PC-3 (cell line): ENCODE results near the gene HSPA9. TPM values are rescaled to one million over a fixed set of nuclear protein-coding genes. Genes with fewer than 3 reads are reported as not detected.

Experiments used
- ATAC-seq: fragments of 200-7000 bp; cut with Tn5 transposase; 2 replicates; pipeline ENCODE4 v1.9.1; 2020; ENCODE audit warnings: mild to moderate bottlenecking, moderate library complexity
- BruUV-seq: library from RNA; stranded (reverse); fragments of 400-500 nt; replicated peaks from 2 replicates; lab custom pipeline; 2021; lab: Mats Ljungman, UMichigan
- CTCF ChIA-PET: fragments of 300-600 bp; sonication (Branson Sonifier 250); formaldehyde crosslinking; loops from one replicate; lab custom pipeline; 2022; ENCODE audit warnings: antibody characterized with exemption; lab: Charles Lee
- POLR2A ChIA-PET: fragments of 300-600 bp; sonication (Branson Sonifier 250); formaldehyde crosslinking; loops from one replicate; lab custom pipeline; 2022; ENCODE audit warnings: antibody characterized with exemption; ENCODE audit not compliant: unreplicated experiment; lab: Charles Lee
- DNase-seq: peaks from one replicate; pipeline ENCODE4 v3.0.0-alpha.2; 2015
- H2AFZ ChIP-seq: fragments of 300-600 bp; sonication (generic); 2 replicates; pipeline ENCODE4 v1.6.0; 2016; ENCODE audit warnings: antibody characterized with exemption, low read length
- H3F3A ChIP-seq: fragments of 300-600 bp; sonication (generic); one replicate; pipeline ENCODE4 v1.6.0; 2017; ENCODE audit warnings: antibody characterized with exemption, low read length, control low read depth, mild to moderate bottlenecking; ENCODE audit not compliant: unreplicated experiment
- H3K27ac ChIP-seq: fragments of 300-600 bp; sonication (generic); 2 replicates; pipeline ENCODE4 v1.5.1; 2016; ENCODE audit warnings: mild to moderate bottlenecking, low read length
- H3K27me3 ChIP-seq: fragments of 300-600 bp; sonication (generic); 2 replicates; pipeline ENCODE4 v1.6.1; 2016; ENCODE audit warnings: low read length, mixed read lengths
- H3K36me3 ChIP-seq: fragments of 300-600 bp; sonication (generic); 2 replicates; pipeline ENCODE4 v1.6.1; 2016; ENCODE audit warnings: low read depth, mixed run types, low read length, mixed read lengths
- H3K4me1 ChIP-seq: fragments of 300-600 bp; sonication (generic); 2 replicates; pipeline ENCODE4 v1.5.1; 2016; ENCODE audit warnings: low read length; ENCODE audit not compliant: insufficient read depth
- H3K4me2 ChIP-seq: fragments of 300-600 bp; sonication (generic); 2 replicates; pipeline ENCODE4 v1.6.0; 2016; ENCODE audit warnings: low read length
- H3K4me3 ChIP-seq: fragments of 300-600 bp; sonication (generic); 2 replicates; pipeline ENCODE4 v1.5.1; 2016; ENCODE audit warnings: mild to moderate bottlenecking, low read length, mixed read lengths
- H3K79me2 ChIP-seq: fragments of 300-600 bp; sonication (generic); 2 replicates; pipeline ENCODE4 v1.6.1; 2017; ENCODE audit warnings: low read length, mixed read lengths
- H3K9ac ChIP-seq: fragments of 300-600 bp; sonication (generic); 2 replicates; pipeline ENCODE4 v1.6.0; 2016; ENCODE audit warnings: mild to moderate bottlenecking, low read length
- H3K9me2 ChIP-seq: fragments of 300-600 bp; sonication (generic); replicated peaks from 2 replicates; pipeline ENCODE4 v1.6.1; 2016; ENCODE audit warnings: mixed run types, low read length, mixed read lengths
- H3K9me3 ChIP-seq: fragments of 300-600 bp; sonication (generic); 2 replicates; pipeline ENCODE4 v1.6.1; 2016; ENCODE audit warnings: low read length, mixed read lengths
- H4K20me1 ChIP-seq: fragments of 300-600 bp; sonication (generic); 2 replicates; pipeline ENCODE4 v1.6.1; 2016; ENCODE audit warnings: low read length, mixed read lengths
- EZH2 ChIP-seq: fragments of 300-600 bp; sonication (generic); IDR thresholded peaks from one replicate; pipeline ENCODE4 v1.6.1; 2017; ENCODE audit warnings: antibody characterized with exemption, mild to moderate bottlenecking, low read length; ENCODE audit not compliant: unreplicated experiment
- EZH2phosphoT487 ChIP-seq: fragments of 300-600 bp; sonication (generic); IDR thresholded peaks from 2 replicates; pipeline ENCODE4 v1.6.1; 2018; ENCODE audit warnings: mild to moderate bottlenecking, antibody characterized with exemption, low read length, borderline replicate concordance
- intact Hi-C: fragments of 100-400 bp; cut with micrococcal nuclease; formaldehyde crosslinking; loops from 2 replicates; pipeline ENCODE4 v1.9.0; 2023
- total RNA-seq: library from RNA; depleted of rRNA; stranded (reverse); fragments of >200 nt; gene quantifications from 2 replicates; pipeline ENCODE4 v1.2.3, GENCODE V29; 2014
- TF ChIP-seq, protein P1 (sequence below): fragments of 300-600 bp; sonication (generic); conservative IDR thresholded peaks from 2 replicates; pipeline ENCODE4 v1.5.1; 2017; ENCODE audit warnings: antibody characterized with exemption, low read depth, mild to moderate bottlenecking, low read length

HSPA9 gene
- total RNA-seq, 1 experiment from 2014 or later, result 432 TPM

GRCh38 chr5:138588013-138588788, 13.0 kb upstream of the HSPA9 start:
- H4K20me1 ChIP-seq, result no peaks in the 10 kb centered on the region
- intact Hi-C loops, result no loop called here
- ATAC-seq, result no peak
- H3K9me3 ChIP-seq, result no peaks in the 10 kb centered on the region
- no peak overlapping the region for H3K27ac ChIP-seq
- H3K4me2 ChIP-seq, result no peak overlapping the region
- no peaks in the 10 kb centered on the region for H3K9me2 ChIP-seq
- no peak for DNase-seq
- POLR2A ChIA-PET, result no interaction called here
- no peaks in the 10 kb centered on the region for H3F3A ChIP-seq
- CTCF ChIA-PET, result no interaction called here
- no peak overlapping the region for H3K9ac ChIP-seq
- H3K4me3 ChIP-seq, result no peak overlapping the region
- H3K79me2 ChIP-seq, result no peaks in the 10 kb centered on the region
- no peaks in the 10 kb centered on the region for H3K36me3 ChIP-seq
- BruUV-seq, result no TSS peak
- TF ChIP-seq EZH2phosphoT487 (no peak), EZH2 (no peak)
- TF ChIP-seq, protein P1, sequence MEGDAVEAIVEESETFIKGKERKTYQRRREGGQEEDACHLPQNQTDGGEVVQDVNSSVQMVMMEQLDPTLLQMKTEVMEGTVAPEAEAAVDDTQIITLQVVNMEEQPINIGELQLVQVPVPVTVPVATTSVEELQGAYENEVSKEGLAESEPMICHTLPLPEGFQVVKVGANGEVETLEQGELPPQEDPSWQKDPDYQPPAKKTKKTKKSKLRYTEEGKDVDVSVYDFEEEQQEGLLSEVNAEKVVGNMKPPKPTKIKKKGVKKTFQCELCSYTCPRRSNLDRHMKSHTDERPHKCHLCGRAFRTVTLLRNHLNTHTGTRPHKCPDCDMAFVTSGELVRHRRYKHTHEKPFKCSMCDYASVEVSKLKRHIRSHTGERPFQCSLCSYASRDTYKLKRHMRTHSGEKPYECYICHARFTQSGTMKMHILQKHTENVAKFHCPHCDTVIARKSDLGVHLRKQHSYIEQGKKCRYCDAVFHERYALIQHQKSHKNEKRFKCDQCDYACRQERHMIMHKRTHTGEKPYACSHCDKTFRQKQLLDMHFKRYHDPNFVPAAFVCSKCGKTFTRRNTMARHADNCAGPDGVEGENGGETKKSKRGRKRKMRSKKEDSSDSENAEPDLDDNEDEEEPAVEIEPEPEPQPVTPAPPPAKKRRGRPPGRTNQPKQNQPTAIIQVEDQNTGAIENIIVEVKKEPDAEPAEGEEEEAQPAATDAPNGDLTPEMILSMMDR, result no peak
- no peaks in the 10 kb centered on the region for H3K27me3 ChIP-seq
- H3K4me1 ChIP-seq, result no peaks in the 10 kb centered on the region
- H2AFZ ChIP-seq, result no peak overlapping the region

- Histone ChIP-seq H3K79me2 (no peaks in the 10 kb centered on the region), H3K4me1 (no peaks in the 10 kb centered on the region), H3K4me3 (no peak overlapping the region), H3K27ac (no peak overlapping the region), H3K36me3 (no peaks in the 10 kb centered on the region), H2AFZ (no peak overlapping the region), H3K4me2 (no peak overlapping the region), H3K27me3 (no peaks in the 10 kb centered on the region), H3K9ac (no peak overlapping the region), H4K20me1 (no peaks in the 10 kb centered on the region), H3K9me3 (no peaks in the 10 kb centered on the region), H3F3A (no peaks in the 10 kb centered on the region), H3K9me2 (no peaks in the 10 kb centered on the region)
- ATAC-seq (no peak), DNase-seq (no peak)
- BruUV-seq, result no TSS peak
- POLR2A ChIA-PET, result no interaction called here
- CTCF ChIA-PET, result no interaction called here
- TF ChIP-seq, protein P1, result no peak
- no peak for TF ChIP-seq EZH2phosphoT487
- TF ChIP-seq EZH2, result no peak
- intact Hi-C loops, result no loop called here
Observed at GRCh38 chr5:138585157-138585556, 10.0 kb upstream of the HSPA9 start.

DNA sequence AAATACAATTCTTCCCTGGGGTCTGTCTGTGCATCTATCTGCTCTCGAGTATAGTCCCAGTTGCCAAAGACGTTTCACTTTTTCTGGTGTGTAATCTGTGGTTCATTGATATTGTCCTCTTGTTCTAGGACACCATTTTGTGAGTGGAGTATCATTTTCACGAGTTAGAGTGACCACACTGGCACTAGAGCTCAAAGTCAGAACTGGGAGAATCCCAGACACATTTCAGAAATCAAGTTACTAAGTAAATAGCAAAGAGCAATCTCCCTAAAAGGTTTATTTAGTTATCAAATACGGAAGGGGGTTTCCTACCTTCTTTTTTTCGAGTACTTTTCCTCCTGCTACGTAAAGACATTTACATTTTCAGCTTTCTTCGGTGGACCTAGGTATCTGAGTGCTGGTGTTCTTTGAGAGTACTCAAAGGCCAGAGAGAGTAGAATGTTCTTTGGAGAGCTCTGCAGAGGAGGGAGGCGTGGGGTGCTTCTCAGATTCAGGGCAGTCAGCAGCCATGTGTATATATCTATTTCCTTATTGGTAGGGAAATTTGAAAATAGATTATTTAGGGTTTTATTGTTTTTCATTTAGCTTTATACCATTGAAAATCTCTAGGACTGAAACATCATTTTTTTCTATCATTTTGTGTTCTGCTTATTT, 8.9 kb upstream of the HSPA9 start:
- H2AFZ ChIP-seq, result no peak overlapping the region
- H3F3A ChIP-seq, result no peaks in the 10 kb centered on the region
- no peaks in the 10 kb centered on the region for H3K9me3 ChIP-seq
- intact Hi-C loops, result no loop called here
- POLR2A ChIA-PET, result interaction anchor here (0.7 kb wide), 1 partner anchor 57 kb away, joined by 3 read pairs; no protein-coding TSS in a partner anchor
- DNase-seq, result no peak
- no peaks in the 10 kb centered on the region for H3K9me2 ChIP-seq
- TF ChIP-seq, protein P1, result no peak
- TF ChIP-seq EZH2 (no peak), EZH2phosphoT487 (no peak)
- CTCF ChIA-PET, result no interaction called here
- H3K9ac ChIP-seq, result no peak overlapping the region
- no peak overlapping the region for H3K27ac ChIP-seq
- no peaks in the 10 kb centered on the region for H4K20me1 ChIP-seq
- no peaks in the 10 kb centered on the region for H3K36me3 ChIP-seq
- H3K4me3 ChIP-seq, result no peak overlapping the region
- no TSS peak for BruUV-seq
- no peak for ATAC-seq
- H3K4me2 ChIP-seq, result no peak overlapping the region
- H3K4me1 ChIP-seq, result no peaks in the 10 kb centered on the region
- H3K27me3 ChIP-seq, result no peaks in the 10 kb centered on the region
- H3K79me2 ChIP-seq, result no peaks in the 10 kb centered on the region
